Caco-2 (cell line): Measurements from ENCODE around the gene SOWAHD. TPM values are rescaled to one million over a fixed set of nuclear protein-coding genes. Genes with fewer than 3 reads are reported as not detected.

Source experiments
- BruUV-seq: library from RNA; stranded (reverse); fragments of 400-500 nt; replicated peaks from 2 replicates; lab custom pipeline; 2021; lab: Mats Ljungman, UMichigan
- CTCF ChIA-PET: fragments of 300-600 bp; sonication (Branson Sonifier 250); formaldehyde crosslinking; loops from one replicate; lab custom pipeline; 2022; ENCODE audit warnings: antibody characterized with exemption; lab: Charles Lee
- POLR2A ChIA-PET: fragments of 300-600 bp; sonication (Branson Sonifier 250); formaldehyde crosslinking; loops from one replicate; lab custom pipeline; 2022; ENCODE audit warnings: antibody characterized with exemption; lab: Charles Lee
- DNase-seq, 2 experiments: peaks; one replicate each; pipeline versions ENCODE4 v3.0.0 to v3.0.0-alpha.2; 2020 to 2022
- H3K27me3 ChIP-seq: replicated peaks from 2 replicates; pipeline ENCODE4 v1.6.0; 2011; ENCODE audit warnings: low read length; ENCODE audit not compliant: control insufficient read depth, insufficient read depth
- H3K36me3 ChIP-seq: 2 replicates; pipeline ENCODE4 v1.5.1; 2011; ENCODE audit warnings: low read length; ENCODE audit not compliant: control insufficient read depth, insufficient read depth
- H3K4me1 ChIP-seq: fragments of 250-450 bp; sonication (Bioruptor Pico); 2 replicates; pipeline ENCODE4 v1.5.1; 2020; ENCODE audit warnings: mild to moderate bottlenecking
- H3K4me3 ChIP-seq: 2 replicates; pipeline ENCODE4 v1.5.1; 2011; ENCODE audit warnings: low read depth, mild to moderate bottlenecking, control low read depth, low read length
- H3K9me3 ChIP-seq: fragments of 250-450 bp; sonication (Bioruptor Pico); 2 replicates; pipeline ENCODE4 v1.5.1; 2020; ENCODE audit warnings: mild to moderate bottlenecking, moderate library complexity
- H3K27ac Mint-ChIP-seq: one replicate; pipeline ENCODE4 v1.8.0; 2022; ENCODE audit warnings: mixed read lengths; ENCODE audit not compliant: unreplicated experiment
- H3K27me3 Mint-ChIP-seq: one replicate; pipeline ENCODE4 v1.8.0; 2022; ENCODE audit warnings: mixed read lengths; ENCODE audit not compliant: insufficient read depth, unreplicated experiment
- H3K36me3 Mint-ChIP-seq: one replicate; pipeline ENCODE4 v1.8.0; 2022; ENCODE audit warnings: mild to moderate bottlenecking, mixed read lengths; ENCODE audit not compliant: insufficient read depth, unreplicated experiment
- H3K4me1 Mint-ChIP-seq: one replicate; pipeline ENCODE4 v1.8.0; 2022; ENCODE audit warnings: low read depth, mixed read lengths; ENCODE audit not compliant: unreplicated experiment
- H3K4me3 Mint-ChIP-seq: one replicate; pipeline ENCODE4 v1.8.0; 2022; ENCODE audit warnings: mild to moderate bottlenecking, moderate library complexity, mixed read lengths; ENCODE audit not compliant: unreplicated experiment
- H3K9me3 Mint-ChIP-seq: one replicate; pipeline ENCODE4 v1.8.0; 2022; ENCODE audit warnings: mixed read lengths; ENCODE audit not compliant: unreplicated experiment
- CTCF ChIP-seq, 2 experiments: fragments of 200-600 bp in 1 of 2; IDR thresholded peaks; 1 replicate in 1 of 2; 2 replicates in 1 of 2; pipeline versions ENCODE4 v1.5.1 to v1.8.0; 2011 to 2022; ENCODE audit warnings: antibody characterized with exemption in 1 of 2, control low read depth in 1 of 2, inconsistent platforms in 1 of 2, low read depth in 1 of 2, low read length in 1 of 2, mild to moderate bottlenecking in 1 of 2, moderate library complexity in 1 of 2; ENCODE audit not compliant: insufficient read depth in 1 of 2, severe bottlenecking in 1 of 2, unreplicated experiment in 1 of 2
- intact Hi-C: fragments of 100-400 bp; cut with micrococcal nuclease; formaldehyde crosslinking; loops from one replicate; pipeline ENCODE4 v1.10.0; 2022; ENCODE audit not compliant: unreplicated experiment
- total RNA-seq: library from RNA; stranded (reverse); gene quantifications from 2 replicates; pipeline ENCODE4 v1.2.3, GENCODE V29; 2022

Gene SOWAHD
- total RNA-seq, 1 experiment from 2014 or later, result 2.0 TPM

- Mint-ChIP-seq H3K27me3 (peaks cover 7% of the 10 kb centered on the region), H3K9me3 (no peaks in the 10 kb centered on the region), H3K4me1 (no peaks in the 10 kb centered on the region), H3K36me3 (peaks cover 6% of the 10 kb centered on the region), H3K4me3 (no peak overlapping the region), H3K27ac (no peak overlapping the region)
- Histone ChIP-seq H3K27me3 (no peaks in the 10 kb centered on the region), H3K36me3 (no peaks in the 10 kb centered on the region), H3K4me3 (no peak overlapping the region), H3K4me1 (no peaks in the 10 kb centered on the region), H3K9me3 (no peaks in the 10 kb centered on the region)
- BruUV-seq, result no TSS peak
- TF ChIP-seq CTCF (IDR thresholded peaks at IDR 0.05; ENCODE audit: insufficient read depth in 1 of 2, low read depth in 1 of 2, low read length in 1 of 2, severe bottlenecking in 1 of 2, unreplicated experiment in 1 of 2), result peak; percentile 15 to 48
- ChIA-PET POLR2A (interaction anchor here (0.7 kb wide), 1 partner anchor 119 kb away, joined by 3 read pairs; no protein-coding TSS in a partner anchor), CTCF (interaction anchor here (0.5 to 2.3 kb wide), 9 partner anchors 23 to 216 kb away, joined by 3 to 16 read pairs (median 5); partner anchors contain the start of genes SOWAHD and UBE2A)
- intact Hi-C loops, result loop anchor here (1.0 kb wide), 1 partner anchor 212 kb away; no protein-coding TSS in a partner anchor
- peak in 1 of 2 experiments; percentile 40 for DNase-seq
These were observed 29.9 kb upstream of the SOWAHD start for GRCh38 chrX:119728487-119728886.

DNA sequence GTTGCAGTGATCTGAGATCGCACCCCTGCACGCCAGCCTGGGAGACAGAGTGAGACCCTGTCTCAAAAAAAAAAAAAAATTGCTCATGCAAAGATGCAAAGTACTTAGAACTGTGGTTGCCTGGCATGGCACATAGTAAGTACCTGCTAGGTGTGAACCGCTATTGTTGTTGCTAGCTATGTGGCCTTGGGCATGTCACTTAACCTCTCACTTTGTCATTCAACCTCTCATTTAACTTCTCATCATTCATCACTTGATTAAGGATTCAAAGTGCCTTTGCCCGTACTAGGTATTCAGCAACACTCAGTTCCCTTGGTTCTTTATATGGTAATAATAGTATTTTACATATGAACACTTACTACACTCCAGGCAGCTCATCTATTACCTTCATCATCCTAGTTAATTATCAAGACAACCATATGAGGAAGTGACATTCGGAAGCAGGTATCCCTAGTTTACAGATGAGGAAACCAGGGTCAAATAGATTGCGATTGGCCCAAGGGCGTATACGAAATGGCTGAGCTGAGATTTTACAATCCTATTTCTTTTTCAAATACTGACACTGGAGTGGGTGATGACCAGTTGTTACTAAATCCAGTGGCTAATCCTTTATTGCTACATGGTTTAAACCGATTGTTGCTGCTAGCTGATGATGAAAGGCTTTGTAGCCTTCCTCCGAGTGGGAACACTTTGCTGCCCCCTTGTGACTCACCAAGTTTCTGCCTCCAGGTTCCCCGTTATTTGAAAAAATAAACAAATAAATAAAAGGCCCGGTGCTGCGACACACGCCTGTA, 28.8 kb upstream of the SOWAHD start:
- no peaks in the 10 kb centered on the region for H3K4me1 Mint-ChIP-seq
- H3K9me3 ChIP-seq, result no peaks in the 10 kb centered on the region
- H3K27ac Mint-ChIP-seq, result no peak overlapping the region
- no peak overlapping the region for H3K4me3 ChIP-seq
- ChIA-PET POLR2A (no interaction called here), CTCF (interaction anchor here (0.6 to 2.3 kb wide), 10 partner anchors 29 to 217 kb away, joined by 3 to 16 read pairs (median 3); partner anchors contain the start of genes RPL39, SEPTIN6 and SOWAHD)
- intact Hi-C loops, result loop anchor here (1.0 to 2.0 kb wide), 4 partner anchors 31 to 119 kb away; no protein-coding TSS in a partner anchor
- peaks cover 6% of the 10 kb centered on the region for H3K36me3 Mint-ChIP-seq
- H3K4me1 ChIP-seq, result no peaks in the 10 kb centered on the region
- H3K4me3 Mint-ChIP-seq, result no peak overlapping the region
- BruUV-seq, result no TSS peak
- H3K36me3 ChIP-seq, result no peaks in the 10 kb centered on the region
- DNase-seq, result peak; percentile 47 to 63
- H3K27me3 ChIP-seq, result no peaks in the 10 kb centered on the region
- TF ChIP-seq CTCF (IDR thresholded peaks at IDR 0.05; ENCODE audit: insufficient read depth in 1 of 2, low read depth in 1 of 2, low read length in 1 of 2, severe bottlenecking in 1 of 2, unreplicated experiment in 1 of 2), result peak; percentile 57 to 69
- H3K9me3 Mint-ChIP-seq, result no peaks in the 10 kb centered on the region
- peaks cover 7% of the 10 kb centered on the region for H3K27me3 Mint-ChIP-seq

DNA sequence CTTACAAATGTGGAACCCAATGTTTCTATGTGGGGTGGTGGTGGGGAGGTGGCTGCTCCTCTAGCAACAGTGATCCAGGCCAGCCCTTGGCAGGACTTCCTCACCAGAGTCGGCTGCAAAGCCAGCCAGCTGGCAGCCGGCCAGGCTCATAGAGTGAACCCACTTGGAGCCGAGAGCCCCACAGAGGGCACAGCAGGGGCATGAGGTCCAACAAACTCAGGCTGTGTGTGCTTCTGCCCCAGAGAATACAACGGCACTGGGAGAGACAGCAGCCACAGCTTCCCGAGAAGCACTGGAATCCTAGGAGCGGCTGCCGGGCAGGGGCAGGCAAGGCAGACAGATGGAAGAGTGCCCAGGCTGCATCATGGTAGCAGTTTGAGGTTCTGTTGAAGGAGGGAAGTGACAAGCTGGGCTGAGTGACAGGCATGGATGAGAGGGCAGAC, 23.5 kb upstream of the SOWAHD start:
- Mint-ChIP-seq H3K9me3 (no peaks in the 10 kb centered on the region), H3K27ac (no peak overlapping the region), H3K27me3 (peaks cover 7% of the 10 kb centered on the region), H3K4me3 (no peak overlapping the region), H3K36me3 (peaks cover 6% of the 10 kb centered on the region), H3K4me1 (no peaks in the 10 kb centered on the region)
- Histone ChIP-seq H3K36me3 (no peaks in the 10 kb centered on the region), H3K27me3 (no peaks in the 10 kb centered on the region), H3K4me1 (no peaks in the 10 kb centered on the region), H3K9me3 (no peaks in the 10 kb centered on the region), H3K4me3 (no peak overlapping the region)
- DNase-seq, result no peak
- no peak for TF ChIP-seq CTCF (IDR thresholded peaks at IDR 0.05; ENCODE audit: insufficient read depth in 1 of 2, low read depth in 1 of 2, low read length in 1 of 2, severe bottlenecking in 1 of 2, unreplicated experiment in 1 of 2)
- ChIA-PET POLR2A (no interaction called here), CTCF (no interaction called here)
- intact Hi-C loops, result no loop called here
- no TSS peak for BruUV-seq
